ENCODE measurements around the gene ATAD3A.
A peak's percentile ranks its signal among the peaks of the same experiment; 100 is the strongest.
"Not testable (repeated sequence)": the region's sequence is repeated elsewhere in the genome, so short reads cannot be mapped to it uniquely, and the experiment has no call there.

Gene ATAD3A

GRCh38 chr1:1552263-1552639 is 40.3 kb downstream of the ATAD3A start:
- no peak for DNase-seq (ENCODE audit: extremely low read depth in 1 of 2, low read depth in 1 of 2)

GRCh38 chr1:1553821-1554494 is 42.0 kb downstream of the ATAD3A start:
- no peak for DNase-seq (ENCODE audit: extremely low read depth in 1 of 2, low read depth in 1 of 2)

GRCh38 chr1:1554550-1554925 is 42.6 kb downstream of the ATAD3A start:
- DNase-seq (ENCODE audit: extremely low read depth in 1 of 2, low read depth in 1 of 2), result no peak

- no peak for DNase-seq (ENCODE audit: extremely low read depth in 1 of 2, low read depth in 1 of 2)
Measured at GRCh38 chr1:1554926-1555915, 43.3 kb downstream of the ATAD3A start.

GRCh38 chr1:1556505-1556904 is 44.5 kb downstream of the ATAD3A start:
- no peak for DNase-seq (ENCODE audit: extremely low read depth in 1 of 2, low read depth in 1 of 2)

GRCh38 chr1:1556961-1557360 is 45.0 kb downstream of the ATAD3A start:
- DNase-seq (ENCODE audit: extremely low read depth in 1 of 2, low read depth in 1 of 2), result not testable (repeated sequence)

GRCh38 chr1:1557688-1558087 is 45.7 kb downstream of the ATAD3A start:
- DNase-seq (ENCODE audit: extremely low read depth in 1 of 2, low read depth in 1 of 2), result not testable (repeated sequence)

- no peak for DNase-seq (ENCODE audit: extremely low read depth in 1 of 2, low read depth in 1 of 2)
Measured at GRCh38 chr1:1558591-1558990, 46.6 kb downstream of the ATAD3A start.

GRCh38 chr1:1559066-1559465 is 47.1 kb downstream of the ATAD3A start:
- DNase-seq (ENCODE audit: extremely low read depth in 1 of 2, low read depth in 1 of 2), result no peak

GRCh38 chr1:1560178-1560577 is 48.2 kb downstream of the ATAD3A start:
- no peak for DNase-seq (ENCODE audit: extremely low read depth in 1 of 2, low read depth in 1 of 2)

- no peak for DNase-seq (ENCODE audit: extremely low read depth in 1 of 2, low read depth in 1 of 2)
Measured at GRCh38 chr1:1561801-1562470, 50.0 kb downstream of the ATAD3A start.

GRCh38 chr1:1562556-1563195 is 50.7 kb downstream of the ATAD3A start:
- no peak for DNase-seq (ENCODE audit: extremely low read depth in 1 of 2, low read depth in 1 of 2)

GRCh38 chr1:1563688-1564087 is 51.7 kb downstream of the ATAD3A start:
- DNase-seq (ENCODE audit: extremely low read depth in 1 of 2, low read depth in 1 of 2), result no peak

- no peak for DNase-seq (ENCODE audit: extremely low read depth in 1 of 2, low read depth in 1 of 2)
Measured at GRCh38 chr1:1564268-1564667, 52.3 kb downstream of the ATAD3A start.

GRCh38 chr1:1565340-1565739 is 53.4 kb downstream of the ATAD3A start:
- DNase-seq (ENCODE audit: extremely low read depth in 1 of 2, low read depth in 1 of 2), result no peak

- no peak for DNase-seq (ENCODE audit: extremely low read depth in 1 of 2, low read depth in 1 of 2)
Measured at GRCh38 chr1:1567152-1567875, 55.4 kb downstream of the ATAD3A start.

GRCh38 chr1:1567891-1568291 is 55.9 kb downstream of the ATAD3A start:
- DNase-seq (ENCODE audit: extremely low read depth in 1 of 2, low read depth in 1 of 2), result no peak

GRCh38 chr1:1569341-1569740 is 57.4 kb downstream of the ATAD3A start:
- DNase-seq (ENCODE audit: extremely low read depth in 1 of 2, low read depth in 1 of 2), result no peak

GRCh38 chr1:1573843-1574720 is 62.1 kb downstream of the ATAD3A start:
- DNase-seq (ENCODE audit: extremely low read depth in 1 of 2, low read depth in 1 of 2), result peak in 1 of 2 donors; percentile 57
